Choroid plexus epithelial cell (primary cell): ENCODE measurements around the gene GDPD5.
A peak's percentile ranks its signal among the peaks of the same experiment; 100 is the strongest.

ENCODE experiments used
- DNase-seq: peaks from one replicate; pipeline ENCODE4 v3.0.0-alpha.2; 2010; ENCODE audit warnings: low read depth
- H3K4me3 ChIP-seq: 2 replicates; pipeline ENCODE4 v1.5.1; 2011; ENCODE audit warnings: low read depth, mild to moderate bottlenecking, control low read depth, low read length, moderate library complexity
- CTCF ChIP-seq: conservative IDR thresholded peaks from 2 replicates; pipeline ENCODE4 v1.5.1; 2011; ENCODE audit warnings: low read depth, mild to moderate bottlenecking, control low read depth, inconsistent platforms, low read length, moderate library complexity

GDPD5 gene

GRCh38 chr11:75427181-75427580 lies 98.6 kb downstream of the GDPD5 start:
- DNase-seq: no peak
- TF ChIP-seq CTCF: no peak
- no peak overlapping the region for H3K4me3 ChIP-seq

DNA sequence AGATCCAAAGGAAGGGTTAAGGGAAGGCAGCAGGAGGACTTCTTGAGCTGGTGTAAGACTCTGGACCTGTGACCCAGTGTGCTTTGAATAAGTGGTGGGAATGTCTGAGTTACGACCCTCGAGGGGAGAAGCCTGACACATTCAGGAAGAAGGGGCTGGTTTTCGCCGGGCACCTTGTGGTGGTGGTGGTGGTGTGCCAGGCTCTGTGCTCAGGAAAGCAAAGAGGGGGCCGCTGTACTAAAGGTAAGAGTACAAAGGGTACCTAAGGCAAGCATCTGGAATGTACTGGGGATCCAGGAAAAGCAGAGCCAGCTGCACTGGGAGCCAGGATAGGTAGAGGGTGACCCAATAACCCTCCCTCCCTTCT lies 99.0 kb downstream of the GDPD5 start:
- no peak for TF ChIP-seq CTCF
- no peak overlapping the region for H3K4me3 ChIP-seq
- DNase-seq: no peak

DNA sequence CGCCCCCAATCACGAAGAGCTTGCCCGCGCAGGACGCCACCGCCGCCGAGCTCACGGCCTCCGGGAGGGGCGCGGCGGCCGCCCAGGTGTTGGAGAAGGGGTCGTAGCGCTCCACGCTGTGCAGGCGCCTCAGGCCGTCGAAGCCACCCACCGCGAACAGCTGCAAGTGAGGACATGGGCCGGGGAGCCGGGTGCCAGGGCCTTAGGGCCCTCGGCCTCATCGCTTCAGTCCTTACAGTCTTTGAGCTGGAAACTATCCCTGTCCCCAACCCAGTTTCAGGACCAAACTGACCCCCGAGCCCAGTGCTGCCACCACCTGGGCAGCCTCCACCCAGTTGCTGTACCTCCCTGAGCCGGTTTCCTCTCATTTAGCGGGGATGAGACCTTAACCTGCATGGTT lies 100.3 kb downstream of the GDPD5 start:
- no peak for DNase-seq
- TF ChIP-seq CTCF: peak; percentile 57
- no peak overlapping the region for H3K4me3 ChIP-seq

GRCh38 chr11:75424396-75424795 lies 101.3 kb downstream of the GDPD5 start:
- TF ChIP-seq CTCF: no peak
- no peak for DNase-seq
- no peak overlapping the region for H3K4me3 ChIP-seq

GRCh38 chr11:75423721-75424120 lies 102.0 kb downstream of the GDPD5 start:
- TF ChIP-seq CTCF: no peak
- DNase-seq: no peak
- H3K4me3 ChIP-seq: no peak overlapping the region

DNA sequence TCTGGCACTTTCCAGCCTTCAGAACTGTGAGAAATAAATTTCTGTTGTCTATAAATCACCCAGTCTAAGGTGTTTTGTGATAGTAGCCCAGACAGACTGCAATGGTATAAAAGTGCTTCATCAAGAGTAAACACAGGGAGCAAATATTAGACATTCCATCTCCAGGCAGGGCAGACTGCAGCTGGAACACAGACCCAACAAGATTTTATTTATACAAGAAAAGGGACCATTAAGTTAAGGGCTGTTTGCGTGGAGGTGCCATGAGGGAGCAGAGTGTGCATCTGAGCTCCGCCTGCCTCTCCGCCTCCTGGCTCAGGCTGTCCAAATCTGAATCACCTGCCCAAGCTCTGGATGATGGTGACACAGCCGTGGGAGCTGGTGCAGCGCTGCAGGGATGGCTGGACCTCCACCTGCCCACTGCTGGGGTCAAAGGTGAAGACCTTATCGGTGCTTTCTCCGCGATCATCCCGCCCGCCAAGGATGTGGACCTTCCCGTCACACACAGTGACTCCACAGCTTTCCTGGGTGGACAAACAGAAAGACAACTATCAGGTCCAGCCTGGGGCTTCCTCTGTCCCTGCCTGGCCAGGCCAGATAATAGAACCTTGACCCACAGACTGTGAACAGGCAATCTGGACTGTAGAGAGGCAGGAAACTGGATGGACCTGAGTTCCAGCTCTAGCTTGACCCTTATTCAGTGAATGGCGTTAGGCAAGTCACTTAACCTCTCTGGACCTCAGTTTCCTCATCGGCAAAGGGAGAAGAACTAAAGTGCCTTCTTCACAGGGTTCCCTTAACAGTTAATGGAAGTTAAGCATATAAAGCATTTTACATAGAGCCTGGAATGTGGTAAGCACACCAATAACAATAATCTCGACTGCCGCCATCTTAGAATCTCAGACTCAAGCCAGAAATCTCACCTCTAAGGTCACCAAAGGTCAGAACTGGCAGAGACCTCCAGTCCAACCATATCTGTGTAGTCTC lies 103.2 kb downstream of the GDPD5 start:
- no peak overlapping the region for H3K4me3 ChIP-seq
- TF ChIP-seq CTCF: no peak
- DNase-seq: no peak

DNA sequence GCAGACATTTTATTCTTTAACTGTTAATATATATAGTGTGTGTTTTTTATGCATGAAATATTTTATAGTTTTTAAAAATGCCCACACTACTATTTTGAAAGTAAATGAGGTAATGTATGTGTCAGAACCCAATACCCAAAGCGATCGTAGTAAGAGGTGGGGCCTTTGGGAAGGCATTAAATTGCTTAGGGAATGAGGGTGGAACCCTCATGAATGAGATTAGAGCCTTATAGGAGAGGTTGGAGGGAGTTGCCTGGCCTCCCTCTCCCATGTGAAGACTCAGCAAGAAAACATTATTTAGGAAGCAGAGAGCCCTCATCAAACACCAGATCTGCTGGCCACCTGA lies 103.9 kb downstream of the GDPD5 start:
- no peak overlapping the region for H3K4me3 ChIP-seq
- DNase-seq: no peak
- no peak for TF ChIP-seq CTCF
